Prostate gland (tissue), 2 donors: ENCODE measurements around the gene SLC28A1.

Source experiments
- CTCF ChIP-seq, 4 experiments: fragments of 200-600 bp in 2 of 4; fragments of 450-650 bp in 2 of 4; sonication (generic) in 2 of 4; IDR thresholded peaks; 1 replicate in 3 of 4; 2 replicates in 1 of 4; pipeline ENCODE4 v1.5.1; 2016 to 2019; ENCODE audit warnings: antibody characterized with exemption in 4 of 4, mild to moderate bottlenecking in 2 of 4, moderate library complexity in 2 of 4
- POLR2AphosphoS5 ChIP-seq: sonication (generic); formaldehyde crosslinking; IDR thresholded peaks from one replicate; pipeline ENCODE4 v1.6.1; 2017; ENCODE audit warnings: antibody characterized with exemption

- no peak for TF ChIP-seq CTCF (IDR thresholded peaks at IDR 0.05)
- TF ChIP-seq POLR2AphosphoS5: no peak
Measured at GRCh38 chr15:84883916-84884781, at the start of gene SLC28A1.
